Type B pancreatic cell (in vitro differentiated cells): Measurements from ENCODE around the gene NAGLU. TPM values are rescaled to one million over a fixed set of nuclear protein-coding genes. Genes with fewer than 3 reads are reported as not detected.
A peak's percentile ranks its signal among the peaks of the same experiment; 100 is the strongest.

Experiments used
- DNase-seq: peaks from one replicate; pipeline ENCODE4 v3.0.0; 2021; ENCODE audit warnings: mixed read lengths; ENCODE audit not compliant: unreplicated experiment; ENCODE audit errors: extremely low spot score
- H3K27ac Mint-ChIP-seq: 2 replicates; pipeline ENCODE4 v1.8.0; 2021; ENCODE audit warnings: mild to moderate bottlenecking, mixed read lengths
- H3K27me3 Mint-ChIP-seq: 2 replicates; pipeline ENCODE4 v1.8.0; 2021; ENCODE audit warnings: mixed read lengths
- H3K36me3 Mint-ChIP-seq: 2 replicates; pipeline ENCODE4 v1.8.0; 2021; ENCODE audit warnings: mixed read lengths
- H3K4me1 Mint-ChIP-seq: one replicate; pipeline ENCODE4 v1.8.0; 2021; ENCODE audit warnings: mixed read lengths; ENCODE audit not compliant: unreplicated experiment
- H3K4me3 Mint-ChIP-seq: 2 replicates; pipeline ENCODE4 v1.8.0; 2021; ENCODE audit warnings: mild to moderate bottlenecking, mixed read lengths
- H3K9me3 Mint-ChIP-seq: 2 replicates; pipeline ENCODE4 v1.8.0; 2021; ENCODE audit warnings: mixed read lengths
- CTCF ChIP-seq: fragments of 200-600 bp; sonication (generic); conservative IDR thresholded peaks from 2 replicates; pipeline ENCODE4 v1.5.0; 2021; ENCODE audit warnings: antibody characterized with exemption, mild to moderate bottlenecking
- long read RNA-seq: library from polyadenylated mRNA; unstranded; transcript quantifications from one replicate; pipeline ENCODE4 v2.0.0, GENCODE V29; 2020
- total RNA-seq: library from RNA; stranded (reverse); gene quantifications from 2 replicates; pipeline ENCODE4 v1.2.1, GENCODE V29; 2021; ENCODE audit warnings: low replicate concordance

Gene NAGLU
- 24.0 and 26.5 TPM in 2 replicates for total RNA-seq
- long read RNA-seq, partial matches to known transcripts, result 1 of 5 reads
- long read RNA-seq, other reads (novel, unspliced or antisense), result 0 of 5 reads

- DNase-seq, result peak; percentile 93
- H3K27ac Mint-ChIP-seq, result peak within 1 kb of the TSS; percentile 83
- no peaks in the 10 kb centered on the region for H3K27me3 Mint-ChIP-seq
- H3K4me1 Mint-ChIP-seq, result peaks cover 18% of the 10 kb centered on the region
- H3K36me3 Mint-ChIP-seq, result peaks cover 3% of the 10 kb centered on the region
- no peaks in the 10 kb centered on the region for H3K9me3 Mint-ChIP-seq
- TF ChIP-seq CTCF, result no peak
- peak within 1 kb of the TSS; percentile 90 for H3K4me3 Mint-ChIP-seq
Observed at GRCh38 chr17:42536048-42536371, at the start of gene NAGLU. Gene NAGLU (plus strand): TSS chr17:42536241. CDS start chr17:42536273, 32 bp downstream.

GRCh38 chr17:42488032-42488431 lies 48.0 kb upstream of the NAGLU start:
- Mint-ChIP-seq H3K36me3 (peaks cover 25% of the 10 kb centered on the region), H3K4me3 (no peak overlapping the region), H3K9me3 (no peaks in the 10 kb centered on the region), H3K27me3 (no peaks in the 10 kb centered on the region), H3K27ac (no peak overlapping the region), H3K4me1 (no peaks in the 10 kb centered on the region)
- no peak for TF ChIP-seq CTCF
- no peak for DNase-seq

DNA sequence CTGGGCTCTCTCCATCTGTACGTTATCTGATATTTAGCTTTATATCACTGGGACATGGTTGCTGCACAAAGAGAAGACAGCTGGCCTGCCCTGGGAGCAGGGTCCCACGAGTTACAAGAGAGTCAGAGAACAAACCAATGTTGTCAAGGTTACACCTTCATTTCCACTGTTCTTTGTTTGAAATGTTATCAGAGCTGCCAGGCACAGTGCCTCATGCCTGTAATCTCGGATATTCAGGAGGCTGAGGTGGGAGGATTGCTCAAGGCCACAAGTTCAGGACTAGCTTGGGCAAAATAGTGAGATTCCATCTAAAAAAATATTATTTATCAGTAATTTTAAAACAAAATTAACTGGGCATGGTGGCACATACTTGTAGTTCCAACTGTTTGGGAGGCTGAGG lies 42.7 kb upstream of the NAGLU start:
- Mint-ChIP-seq H3K36me3 (peaks cover 13% of the 10 kb centered on the region), H3K4me1 (peaks cover 7% of the 10 kb centered on the region), H3K4me3 (no peak overlapping the region), H3K27me3 (no peaks in the 10 kb centered on the region), H3K27ac (no peak overlapping the region), H3K9me3 (no peaks in the 10 kb centered on the region)
- no peak for DNase-seq
- TF ChIP-seq CTCF, result no peak

GRCh38 chr17:42494673-42495072 lies 41.4 kb upstream of the NAGLU start:
- Mint-ChIP-seq H3K9me3 (no peaks in the 10 kb centered on the region), H3K27ac (no peak overlapping the region), H3K4me1 (peaks cover 7% of the 10 kb centered on the region), H3K4me3 (no peak overlapping the region), H3K36me3 (peaks cover 11% of the 10 kb centered on the region), H3K27me3 (no peaks in the 10 kb centered on the region)
- DNase-seq, result no peak
- no peak for TF ChIP-seq CTCF

DNA sequence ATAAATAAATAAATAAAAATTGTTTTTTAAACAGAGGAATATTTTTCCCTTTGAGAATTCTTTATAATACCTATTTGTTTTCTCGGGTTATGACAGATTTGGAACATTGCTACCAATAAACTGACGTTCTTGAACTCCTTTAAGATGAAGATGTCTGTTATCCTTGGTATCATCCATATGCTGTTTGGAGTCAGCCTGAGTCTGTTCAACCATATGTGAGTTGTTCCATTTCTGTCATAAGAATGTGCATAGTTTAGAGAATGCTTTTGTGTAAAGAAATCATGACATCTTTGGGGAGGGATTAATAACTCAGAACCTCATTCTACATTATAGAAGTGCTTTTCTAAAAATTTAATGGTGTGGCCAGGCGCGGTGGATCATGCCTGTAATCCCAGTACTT lies 37.2 kb upstream of the NAGLU start:
- Mint-ChIP-seq H3K36me3 (peaks cover 18% of the 10 kb centered on the region), H3K9me3 (no peaks in the 10 kb centered on the region), H3K27me3 (no peaks in the 10 kb centered on the region), H3K4me1 (peaks cover 7% of the 10 kb centered on the region), H3K27ac (no peak overlapping the region), H3K4me3 (no peak overlapping the region)
- DNase-seq, result no peak
- TF ChIP-seq CTCF, result no peak

- no peak for DNase-seq
- Mint-ChIP-seq H3K36me3 (peaks cover 20% of the 10 kb centered on the region), H3K4me1 (peaks cover 6% of the 10 kb centered on the region), H3K9me3 (no peaks in the 10 kb centered on the region), H3K4me3 (no peak overlapping the region), H3K27ac (no peak overlapping the region), H3K27me3 (no peaks in the 10 kb centered on the region)
- TF ChIP-seq CTCF, result no peak
Observed at GRCh38 chr17:42502091-42502490, 34.0 kb upstream of the NAGLU start.
